GM12864 (cell line): ENCODE data around the gene POLR1E.

Experiments
- DNase-seq: peaks from one replicate; pipeline ENCODE4 v3.0.0-alpha.2; 2011; ENCODE audit warnings: low read depth
- H3K4me3 ChIP-seq: 2 replicates; pipeline ENCODE4 v1.5.1; 2011; ENCODE audit warnings: mild to moderate bottlenecking, low read depth, low read length, control low read depth
- CTCF ChIP-seq: IDR thresholded peaks from 2 replicates; pipeline ENCODE4 v1.5.1; 2011; ENCODE audit warnings: low read depth, mild to moderate bottlenecking, moderate library complexity, low read length, control low read depth, inconsistent platforms; ENCODE audit errors: missing control alignments

The POLR1E gene

GRCh38 chr9:37522971-37523370, 37.2 kb downstream of the POLR1E start:
- no peak for TF ChIP-seq CTCF
- no peak overlapping the region for H3K4me3 ChIP-seq
- DNase-seq = no peak

- no peak for DNase-seq
Measured at GRCh38 chr9:37523916-37524315, 38.2 kb downstream of the POLR1E start.

GRCh38 chr9:37528652-37529471, 43.1 kb downstream of the POLR1E start:
- TF ChIP-seq CTCF = no peak
- H3K4me3 ChIP-seq = peak overlapping the region; percentile 17
- peak; percentile 79 for DNase-seq

More at GRCh38 chr9:37523916-37524315, 38.2 kb downstream of the POLR1E start:
- H3K4me3 ChIP-seq = no peak overlapping the region
- TF ChIP-seq CTCF = no peak

- TF ChIP-seq CTCF = no peak
- peak overlapping the region; percentile 52 for H3K4me3 ChIP-seq
- peak; percentile 87 for DNase-seq
Measured at GRCh38 chr9:37531699-37532098, 46.0 kb downstream of the POLR1E start.

- no peak for DNase-seq
- H3K4me3 ChIP-seq = no peak overlapping the region
- no peak for TF ChIP-seq CTCF
Measured at GRCh38 chr9:37534412-37534811, 48.7 kb downstream of the POLR1E start.

- no peak overlapping the region for H3K4me3 ChIP-seq
- no peak for DNase-seq
- no peak for TF ChIP-seq CTCF
Measured at GRCh38 chr9:37534901-37535300, 49.2 kb downstream of the POLR1E start.

- no peak overlapping the region for H3K4me3 ChIP-seq
- DNase-seq = no peak
- no peak for TF ChIP-seq CTCF
Measured at GRCh38 chr9:37538099-37538498, 52.4 kb downstream of the POLR1E start.
